ENCODE measurements around the gene PPP2R2C.

Gene PPP2R2C

GRCh38 chr4:6290256-6290655 lies 182.2 kb downstream of the PPP2R2C start:
- Histone ChIP-seq H3K9ac (no peak overlapping the region), H3K79me2 (no peaks in the 10 kb centered on the region), H2AFZ (no peak overlapping the region), H3K9me3 (ENCODE audit: control insufficient read depth, low read length) (no peaks in the 10 kb centered on the region), H3K4me2 (ENCODE audit: low read length) (no peak overlapping the region), H3K36me3 (ENCODE audit: control insufficient read depth, insufficient read depth, low read length) (no peaks in the 10 kb centered on the region), H3K4me3 (ENCODE audit: low read depth, low read length) (no peak overlapping the region), H3K4me1 (no peaks in the 10 kb centered on the region), H3K27ac (no peak overlapping the region), H3K27me3 (ENCODE audit: control insufficient read depth, insufficient read depth, low read length) (no peaks in the 10 kb centered on the region)
- TF ChIP-seq, protein P1, sequence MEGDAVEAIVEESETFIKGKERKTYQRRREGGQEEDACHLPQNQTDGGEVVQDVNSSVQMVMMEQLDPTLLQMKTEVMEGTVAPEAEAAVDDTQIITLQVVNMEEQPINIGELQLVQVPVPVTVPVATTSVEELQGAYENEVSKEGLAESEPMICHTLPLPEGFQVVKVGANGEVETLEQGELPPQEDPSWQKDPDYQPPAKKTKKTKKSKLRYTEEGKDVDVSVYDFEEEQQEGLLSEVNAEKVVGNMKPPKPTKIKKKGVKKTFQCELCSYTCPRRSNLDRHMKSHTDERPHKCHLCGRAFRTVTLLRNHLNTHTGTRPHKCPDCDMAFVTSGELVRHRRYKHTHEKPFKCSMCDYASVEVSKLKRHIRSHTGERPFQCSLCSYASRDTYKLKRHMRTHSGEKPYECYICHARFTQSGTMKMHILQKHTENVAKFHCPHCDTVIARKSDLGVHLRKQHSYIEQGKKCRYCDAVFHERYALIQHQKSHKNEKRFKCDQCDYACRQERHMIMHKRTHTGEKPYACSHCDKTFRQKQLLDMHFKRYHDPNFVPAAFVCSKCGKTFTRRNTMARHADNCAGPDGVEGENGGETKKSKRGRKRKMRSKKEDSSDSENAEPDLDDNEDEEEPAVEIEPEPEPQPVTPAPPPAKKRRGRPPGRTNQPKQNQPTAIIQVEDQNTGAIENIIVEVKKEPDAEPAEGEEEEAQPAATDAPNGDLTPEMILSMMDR (IDR thresholded peaks at IDR 0.05), result no peak

GRCh38 chr4:6288871-6289270 lies 183.5 kb downstream of the PPP2R2C start:
- no peak overlapping the region for H3K27ac ChIP-seq
- no peak overlapping the region for H3K4me2 ChIP-seq (ENCODE audit: low read length)
- no peak overlapping the region for H3K4me3 ChIP-seq (ENCODE audit: low read depth, low read length)
- H2AFZ ChIP-seq, result no peak overlapping the region
- H3K9me3 ChIP-seq (ENCODE audit: control insufficient read depth, low read length), result no peaks in the 10 kb centered on the region
- TF ChIP-seq, protein P1 (IDR thresholded peaks at IDR 0.05), result no peak
- H3K27me3 ChIP-seq (ENCODE audit: control insufficient read depth, insufficient read depth, low read length), result no peaks in the 10 kb centered on the region
- no peaks in the 10 kb centered on the region for H3K79me2 ChIP-seq
- H3K9ac ChIP-seq, result no peak overlapping the region
- no peaks in the 10 kb centered on the region for H3K4me1 ChIP-seq
- H3K36me3 ChIP-seq (ENCODE audit: control insufficient read depth, insufficient read depth, low read length), result no peaks in the 10 kb centered on the region

DNA sequence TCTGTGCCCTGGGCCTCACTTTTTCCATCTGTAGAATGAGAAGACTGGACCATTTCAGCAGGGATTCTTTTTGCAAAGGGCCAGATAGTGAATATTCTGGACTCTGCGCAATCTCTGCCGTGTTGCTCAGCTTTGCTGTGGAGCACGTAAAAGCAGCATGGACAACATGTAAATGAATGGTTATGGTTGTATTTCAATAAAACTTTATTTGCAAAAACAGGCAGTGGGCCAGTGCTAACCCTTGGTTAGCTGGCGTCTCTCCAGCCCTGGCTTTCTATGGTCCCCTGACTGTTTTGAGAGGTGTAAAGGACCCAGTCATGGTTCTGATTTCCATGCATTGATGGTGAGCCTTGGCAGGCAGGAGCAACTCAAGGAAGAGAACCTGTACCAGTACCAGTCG lies 184.1 kb downstream of the PPP2R2C start:
- H3K4me1 ChIP-seq, result no peaks in the 10 kb centered on the region
- no peak overlapping the region for H3K27ac ChIP-seq
- H3K9me3 ChIP-seq (ENCODE audit: control insufficient read depth, low read length), result no peaks in the 10 kb centered on the region
- no peak overlapping the region for H3K4me2 ChIP-seq (ENCODE audit: low read length)
- no peaks in the 10 kb centered on the region for H3K79me2 ChIP-seq
- no peaks in the 10 kb centered on the region for H3K27me3 ChIP-seq (ENCODE audit: control insufficient read depth, insufficient read depth, low read length)
- no peaks in the 10 kb centered on the region for H3K36me3 ChIP-seq (ENCODE audit: control insufficient read depth, insufficient read depth, low read length)
- H3K4me3 ChIP-seq (ENCODE audit: low read depth, low read length), result no peak overlapping the region
- TF ChIP-seq, protein P1 (IDR thresholded peaks at IDR 0.05), result no peak
- no peak overlapping the region for H2AFZ ChIP-seq
- H3K9ac ChIP-seq, result no peak overlapping the region

DNA sequence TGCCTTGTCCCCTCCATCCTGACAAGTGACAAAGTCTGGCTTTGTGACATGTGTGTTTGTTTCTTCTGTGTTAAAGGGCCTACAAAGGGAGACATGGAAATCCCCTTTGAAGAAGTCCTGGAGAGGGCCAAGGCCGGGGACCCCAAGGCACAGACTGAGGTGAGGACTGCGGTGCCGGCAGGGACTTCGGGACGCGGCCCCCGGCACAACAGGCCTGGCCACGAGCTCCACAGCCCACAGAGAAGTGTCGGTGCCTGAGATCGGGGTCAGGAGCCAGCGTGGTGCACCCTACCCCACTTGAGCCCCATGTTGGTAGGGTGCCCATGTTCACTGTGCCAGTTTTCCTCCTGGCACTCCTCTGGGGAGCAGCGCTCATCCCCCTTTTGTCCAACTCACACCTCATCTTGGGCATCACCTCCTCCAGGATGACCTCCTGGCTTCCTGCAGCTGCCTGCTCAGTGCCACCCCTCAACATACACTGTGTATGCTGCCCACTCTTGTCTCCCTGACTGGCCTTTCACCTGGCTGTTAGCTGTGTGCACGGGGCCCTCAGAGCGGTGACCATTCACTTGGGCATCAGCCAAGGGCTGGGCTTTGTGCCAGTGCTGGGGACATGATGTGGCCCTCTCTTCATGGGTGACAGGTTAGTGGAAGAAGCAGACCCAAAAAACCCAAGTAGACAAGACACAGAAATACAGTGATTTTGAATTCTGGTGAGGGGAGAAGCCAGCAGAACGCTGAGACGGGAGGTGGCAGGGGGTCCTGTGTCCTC lies 185.2 kb downstream of the PPP2R2C start:
- no peaks in the 10 kb centered on the region for H3K4me1 ChIP-seq
- no peaks in the 10 kb centered on the region for H3K36me3 ChIP-seq (ENCODE audit: control insufficient read depth, insufficient read depth, low read length)
- no peak overlapping the region for H2AFZ ChIP-seq
- no peak overlapping the region for H3K27ac ChIP-seq
- H3K9ac ChIP-seq, result no peak overlapping the region
- no peaks in the 10 kb centered on the region for H3K27me3 ChIP-seq (ENCODE audit: control insufficient read depth, insufficient read depth, low read length)
- no peaks in the 10 kb centered on the region for H3K9me3 ChIP-seq (ENCODE audit: control insufficient read depth, low read length)
- H3K4me3 ChIP-seq (ENCODE audit: low read depth, low read length), result no peak overlapping the region
- TF ChIP-seq, protein P1 (IDR thresholded peaks at IDR 0.05), result no peak
- no peak overlapping the region for H3K4me2 ChIP-seq (ENCODE audit: low read length)
- H3K79me2 ChIP-seq, result no peaks in the 10 kb centered on the region

DNA sequence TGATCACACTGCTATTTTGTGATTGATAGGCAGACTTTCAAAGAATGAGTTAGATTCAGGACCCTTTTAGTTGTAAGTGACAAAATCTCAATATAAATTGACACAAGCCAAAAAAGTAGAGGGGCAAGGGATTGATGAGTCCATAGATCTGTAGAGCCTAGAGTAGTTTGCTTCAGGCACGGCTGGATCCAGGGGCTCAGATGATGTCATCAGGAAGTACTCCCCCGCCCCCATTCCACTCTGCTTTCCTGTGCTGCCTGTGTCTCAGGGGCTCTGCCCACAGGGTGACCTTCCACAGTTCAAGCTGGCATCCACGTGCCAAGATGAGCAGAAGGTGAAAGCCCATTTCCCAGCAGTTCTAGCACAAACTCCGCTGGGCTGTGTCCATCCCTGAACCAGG lies 189.1 kb downstream of the PPP2R2C start:
- Histone ChIP-seq H3K4me2 (ENCODE audit: low read length) (no peak overlapping the region), H3K27ac (no peak overlapping the region), H3K9ac (no peak overlapping the region), H3K27me3 (ENCODE audit: control insufficient read depth, insufficient read depth, low read length) (no peaks in the 10 kb centered on the region), H2AFZ (no peak overlapping the region), H3K36me3 (ENCODE audit: control insufficient read depth, insufficient read depth, low read length) (no peaks in the 10 kb centered on the region), H3K4me1 (no peaks in the 10 kb centered on the region), H3K4me3 (ENCODE audit: low read depth, low read length) (no peak overlapping the region), H3K9me3 (ENCODE audit: control insufficient read depth, low read length) (no peaks in the 10 kb centered on the region), H3K79me2 (no peaks in the 10 kb centered on the region)
- TF ChIP-seq, protein P1 (IDR thresholded peaks at IDR 0.05), result no peak

All from parathyroid adenoma (tissue), 2 donors.